CD14-positive monocyte (primary cell): Measurements from ENCODE around the gene IL3RA. TPM values are rescaled to one million over a fixed set of nuclear protein-coding genes. Genes with fewer than 3 reads are reported as not detected.

Experiments used
- DNase-seq, 3 donors: peaks; one replicate each; pipeline ENCODE4 v3.0.0-alpha.2; 2011 to 2022
- H2AFZ ChIP-seq: 2 replicates; pipeline ENCODE4 v1.6.0; 2012; ENCODE audit warnings: mild to moderate bottlenecking, low read depth, low read length, inconsistent platforms; ENCODE audit not compliant: insufficient read depth, poor library complexity, severe bottlenecking
- H3K27ac ChIP-seq, 2 donors: 1 replicate in 1 of 2; 2 replicates in 1 of 2; pipeline ENCODE4 v1.5.1; 2012 to 2013; ENCODE audit warnings: low read length in 2 of 2, control low read depth in 1 of 2, inconsistent platforms in 1 of 2, low read depth in 1 of 2, mild to moderate bottlenecking in 1 of 2
- H3K27me3 ChIP-seq, 2 donors: one replicate each; pipeline versions ENCODE4 v1.6.0 to v1.6.1; 2011 to 2013; ENCODE audit warnings: low read length in 2 of 2; ENCODE audit not compliant: control insufficient read depth in 2 of 2, insufficient read depth in 2 of 2
- H3K36me3 ChIP-seq, 2 donors: replicated peaks in 1 of 2; 1 replicate in 1 of 2; 2 replicates in 1 of 2; pipeline versions ENCODE4 v1.5.1 to v1.6.1; 2012 to 2013; ENCODE audit warnings: low read length in 2 of 2, control low read depth in 1 of 2, inconsistent platforms in 1 of 2, mild to moderate bottlenecking in 1 of 2; ENCODE audit not compliant: insufficient read depth in 2 of 2, control insufficient read depth in 1 of 2
- H3K4me1 ChIP-seq, 2 donors: 1 replicate in 1 of 2; 2 replicates in 1 of 2; pipeline versions ENCODE4 v1.5.1 to v1.6.1; 2012 to 2013; ENCODE audit warnings: low read length in 2 of 2, control low read depth in 1 of 2, inconsistent platforms in 1 of 2, mild to moderate bottlenecking in 1 of 2, moderate library complexity in 1 of 2; ENCODE audit not compliant: insufficient read depth in 2 of 2, control insufficient read depth in 1 of 2
- H3K4me2 ChIP-seq: replicated peaks from 2 replicates; pipeline ENCODE3; 2012; ENCODE audit warnings: low read length, moderate library complexity, mild to moderate bottlenecking; ENCODE audit not compliant: poor library complexity, severe bottlenecking; ENCODE audit errors: extremely low read depth
- H3K4me3 ChIP-seq, 3 experiments: fragments of 200-600 bp in 1 of 3; sonication (generic) in 1 of 3; replicated peaks in 1 of 3; 1 replicate in 2 of 3; 2 replicates in 1 of 3; pipeline ENCODE4 v1.5.1; 2011 to 2013; ENCODE audit warnings: low read length in 3 of 3, mild to moderate bottlenecking in 3 of 3, control low read depth in 2 of 3, low read depth in 2 of 3, inconsistent platforms in 1 of 3, moderate library complexity in 1 of 3
- H3K79me2 ChIP-seq: 2 replicates; pipeline ENCODE4 v1.6.0; 2012; ENCODE audit warnings: mild to moderate bottlenecking, control low read depth, inconsistent platforms, low read length, moderate library complexity; ENCODE audit not compliant: insufficient read depth
- H3K9ac ChIP-seq: 2 replicates; pipeline ENCODE4 v1.6.0; 2017; ENCODE audit warnings: low read length, mild to moderate bottlenecking; ENCODE audit not compliant: insufficient read depth, poor library complexity, severe bottlenecking
- H3K9me3 ChIP-seq, 2 donors: replicated peaks in 1 of 2; 1 replicate in 1 of 2; 2 replicates in 1 of 2; pipeline versions ENCODE4 v1.5.1 to v1.6.1; 2012 to 2013; ENCODE audit warnings: low read length in 2 of 2, control low read depth in 1 of 2; ENCODE audit not compliant: control insufficient read depth in 1 of 2, insufficient read depth in 1 of 2
- H4K20me1 ChIP-seq: 2 replicates; pipeline ENCODE4 v1.6.0; 2012; ENCODE audit warnings: mild to moderate bottlenecking, low read length, control low read depth, moderate library complexity; ENCODE audit not compliant: insufficient read depth
- H3K27ac Mint-ChIP-seq, 7 donors: one replicate each; pipeline ENCODE4 v1.8.0; 2020; ENCODE audit warnings: mild to moderate bottlenecking in 7 of 7, mixed read lengths in 7 of 7, moderate library complexity in 6 of 7, inconsistent platforms in 2 of 7
- H3K27me3 Mint-ChIP-seq, 3 donors: one replicate each; pipeline ENCODE4 v1.8.0; 2021 to 2022; ENCODE audit warnings: low read depth in 3 of 3, mild to moderate bottlenecking in 3 of 3, mixed read lengths in 3 of 3, moderate library complexity in 3 of 3, inconsistent platforms in 1 of 3
- H3K36me3 Mint-ChIP-seq, 2 donors: one replicate each; pipeline ENCODE4 v1.8.0; 2020; ENCODE audit warnings: mixed read lengths in 2 of 2, inconsistent platforms in 1 of 2, mild to moderate bottlenecking in 1 of 2
- H3K4me1 Mint-ChIP-seq: one replicate; pipeline ENCODE4 v1.8.0; 2020; ENCODE audit warnings: mild to moderate bottlenecking, mixed read lengths
- H3K4me3 Mint-ChIP-seq, 2 donors: one replicate each; pipeline ENCODE4 v1.8.0; 2020; ENCODE audit warnings: mild to moderate bottlenecking in 2 of 2, mixed read lengths in 2 of 2, moderate library complexity in 1 of 2
- H3K9me3 Mint-ChIP-seq, 7 donors: one replicate each; pipeline ENCODE4 v1.8.0; 2020 to 2022; ENCODE audit warnings: mixed read lengths in 7 of 7, mild to moderate bottlenecking in 6 of 7, moderate library complexity in 6 of 7, inconsistent platforms in 2 of 7
- WGBS: methylation state at CpG from one replicate; pipeline ENCODE4 v1.1.5; 2013; ENCODE audit warnings: missing lambda C conversion rate; ENCODE audit not compliant: insufficient coverage; 5-methylcytosine and 5-hydroxymethylcytosine counted together
- intact Hi-C, 2 donors: fragments of 100-400 bp; cut with micrococcal nuclease; formaldehyde crosslinking; loops; one replicate each; pipeline versions ENCODE4 v1.15.0 to v1.15.1; 2023
- polyA plus RNA-seq, 3 donors: library from polyadenylated mRNA; depleted of rRNA in 1 of 3; unstranded in 2 of 3; stranded (reverse) in 1 of 3; fragments of 300-500 nt in 2 of 3; fragments of >200 nt in 1 of 3; fragmentation: Illumina TruSeq in 2 of 3; gene quantifications; 1 replicate in 2 of 3; 2 replicates in 1 of 3; pipeline ENCODE4 v1.2.3, GENCODE V29; 2012 to 2021
- TF ChIP-seq, protein P1 (sequence below): fragments of 200-600 bp; IDR thresholded peaks from one replicate; pipeline ENCODE4 v1.8.0; 2022; ENCODE audit warnings: antibody characterized with exemption, mild to moderate bottlenecking

Gene IL3RA
- polyA plus RNA-seq, 3 donors, result 2.9 to 12.0 (median 4.4) TPM

DNA sequence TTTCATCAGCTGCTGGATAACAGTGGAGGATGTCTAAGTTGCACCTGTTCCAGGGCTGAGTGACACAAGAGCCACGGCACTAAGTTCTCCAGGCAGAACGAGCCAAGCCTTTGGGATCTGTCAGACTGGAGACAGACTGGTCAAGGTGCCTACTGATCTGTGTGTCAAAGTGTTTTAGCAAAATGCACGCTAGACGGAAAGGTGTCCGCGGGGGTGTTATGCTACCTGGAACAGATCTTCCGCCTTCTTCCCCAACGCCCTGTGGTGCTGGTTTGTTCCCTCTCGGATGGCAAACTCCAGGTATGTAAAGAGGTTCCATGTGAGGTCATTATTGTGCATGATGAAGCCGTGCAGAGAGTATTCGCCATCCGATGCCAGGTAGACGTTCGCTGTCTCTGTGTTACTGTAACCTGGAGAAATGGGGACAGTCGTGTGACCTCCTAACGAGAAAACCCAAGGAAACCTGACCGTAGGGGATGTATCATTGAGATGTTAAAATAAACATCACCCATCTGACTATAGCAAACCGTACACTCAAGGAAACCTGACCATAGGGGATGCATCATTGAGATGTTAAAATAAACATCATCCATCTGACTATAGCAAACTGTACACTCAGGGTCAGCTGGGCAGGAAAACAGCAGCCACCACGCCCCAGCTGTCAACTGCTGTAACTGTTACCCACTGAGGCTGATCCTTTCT lies 85.0 kb downstream of the IL3RA start:
- Histone ChIP-seq H3K4me3 (no peak overlapping the region), H3K36me3 (peaks cover 8 to 33% of the 10 kb centered on the region in 2 donors), H4K20me1 (no peaks in the 10 kb centered on the region), H3K27me3 (no peaks in the 10 kb centered on the region), H3K9ac (no peak overlapping the region), H3K4me1 (no peaks in the 10 kb centered on the region), H3K27ac (no peak overlapping the region), H3K79me2 (no peaks in the 10 kb centered on the region), H2AFZ (no peak overlapping the region), H3K9me3 (peaks cover 38 to 42% of the 10 kb centered on the region in 2 donors), H3K4me2 (no peak overlapping the region)
- Mint-ChIP-seq H3K27ac (no peak overlapping the region), H3K27me3 (peaks cover 0 to 3% (median 1%) of the 10 kb centered on the region in 3 donors), H3K36me3 (peaks cover 27 to 48% of the 10 kb centered on the region in 2 donors), H3K4me3 (no peak overlapping the region), H3K4me1 (no peaks in the 10 kb centered on the region), H3K9me3 (peaks cover 21 to 40% (median 35%) of the 10 kb centered on the region in 7 donors)
- no peak for DNase-seq
- over 99% methylated on average over 10 of the region's 19 CpGs for WGBS
- intact Hi-C loops, result no loop called here
- TF ChIP-seq, protein P1, sequence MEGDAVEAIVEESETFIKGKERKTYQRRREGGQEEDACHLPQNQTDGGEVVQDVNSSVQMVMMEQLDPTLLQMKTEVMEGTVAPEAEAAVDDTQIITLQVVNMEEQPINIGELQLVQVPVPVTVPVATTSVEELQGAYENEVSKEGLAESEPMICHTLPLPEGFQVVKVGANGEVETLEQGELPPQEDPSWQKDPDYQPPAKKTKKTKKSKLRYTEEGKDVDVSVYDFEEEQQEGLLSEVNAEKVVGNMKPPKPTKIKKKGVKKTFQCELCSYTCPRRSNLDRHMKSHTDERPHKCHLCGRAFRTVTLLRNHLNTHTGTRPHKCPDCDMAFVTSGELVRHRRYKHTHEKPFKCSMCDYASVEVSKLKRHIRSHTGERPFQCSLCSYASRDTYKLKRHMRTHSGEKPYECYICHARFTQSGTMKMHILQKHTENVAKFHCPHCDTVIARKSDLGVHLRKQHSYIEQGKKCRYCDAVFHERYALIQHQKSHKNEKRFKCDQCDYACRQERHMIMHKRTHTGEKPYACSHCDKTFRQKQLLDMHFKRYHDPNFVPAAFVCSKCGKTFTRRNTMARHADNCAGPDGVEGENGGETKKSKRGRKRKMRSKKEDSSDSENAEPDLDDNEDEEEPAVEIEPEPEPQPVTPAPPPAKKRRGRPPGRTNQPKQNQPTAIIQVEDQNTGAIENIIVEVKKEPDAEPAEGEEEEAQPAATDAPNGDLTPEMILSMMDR, result no peak

DNA sequence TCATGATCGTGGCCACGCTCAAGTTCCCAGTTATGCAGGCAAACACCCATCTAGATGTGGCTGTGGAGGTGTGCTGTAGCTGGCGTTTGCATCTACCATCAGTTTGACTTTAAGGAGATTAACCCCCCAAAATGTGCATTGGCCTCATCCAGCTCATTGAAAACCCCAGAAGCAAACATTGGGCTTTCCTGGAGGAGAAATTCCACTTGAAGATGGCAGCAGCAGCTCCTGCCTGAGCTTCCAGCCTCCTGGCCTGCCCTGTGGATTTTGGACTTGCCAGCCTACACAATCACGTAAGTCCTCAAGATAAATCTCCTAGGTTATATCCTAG lies 85.5 kb downstream of the IL3RA start:
- H4K20me1 ChIP-seq, result no peaks in the 10 kb centered on the region
- H3K36me3 ChIP-seq, result peaks cover 9 to 29% of the 10 kb centered on the region in 2 donors
- H3K4me1 Mint-ChIP-seq, result no peaks in the 10 kb centered on the region
- no peak overlapping the region for H3K9ac ChIP-seq
- TF ChIP-seq, protein P1, result no peak
- DNase-seq, result no peak
- intact Hi-C loops, result no loop called here
- H2AFZ ChIP-seq, result no peak overlapping the region
- no peak overlapping the region for H3K4me2 ChIP-seq
- peaks cover 0 to 3% (median 1%) of the 10 kb centered on the region in 3 donors for H3K27me3 Mint-ChIP-seq
- H3K27ac Mint-ChIP-seq, result no peak overlapping the region
- H3K4me3 ChIP-seq, result no peak overlapping the region
- no peak overlapping the region for H3K27ac ChIP-seq
- H3K79me2 ChIP-seq, result no peaks in the 10 kb centered on the region
- peaks cover 32 to 53% of the 10 kb centered on the region in 2 donors for H3K36me3 Mint-ChIP-seq
- no peak overlapping the region for H3K4me3 Mint-ChIP-seq
- H3K4me1 ChIP-seq, result no peaks in the 10 kb centered on the region
- H3K27me3 ChIP-seq, result no peaks in the 10 kb centered on the region
- H3K9me3 ChIP-seq, result peaks cover 38 to 42% of the 10 kb centered on the region in 2 donors
- peaks cover 21 to 40% (median 35%) of the 10 kb centered on the region in 7 donors for H3K9me3 Mint-ChIP-seq
- no CpG with 5 or more reads among the region's 4 CpGs for WGBS
